Stimulated activated CD8-positive, alpha-beta memory T cell treated with anti-CD3 and anti-CD28 coated beads, Interleukin-15, amount 100 ng/mL, for 48 hours (primary cell): ENCODE data around the gene INSYN2B.

Experiments
- DNase-seq, 2 donors: peaks; one replicate each; pipeline ENCODE4 v3.0.0-alpha.2; 2020; ENCODE audit warnings: low read depth in 2 of 2

Gene INSYN2B

GRCh38 chr5:169850409-169850808 lies 129.9 kb downstream of the INSYN2B start:
- DNase-seq, result no peak

- no peak for DNase-seq
Observed at GRCh38 chr5:169848792-169849191, 131.5 kb downstream of the INSYN2B start.

DNA sequence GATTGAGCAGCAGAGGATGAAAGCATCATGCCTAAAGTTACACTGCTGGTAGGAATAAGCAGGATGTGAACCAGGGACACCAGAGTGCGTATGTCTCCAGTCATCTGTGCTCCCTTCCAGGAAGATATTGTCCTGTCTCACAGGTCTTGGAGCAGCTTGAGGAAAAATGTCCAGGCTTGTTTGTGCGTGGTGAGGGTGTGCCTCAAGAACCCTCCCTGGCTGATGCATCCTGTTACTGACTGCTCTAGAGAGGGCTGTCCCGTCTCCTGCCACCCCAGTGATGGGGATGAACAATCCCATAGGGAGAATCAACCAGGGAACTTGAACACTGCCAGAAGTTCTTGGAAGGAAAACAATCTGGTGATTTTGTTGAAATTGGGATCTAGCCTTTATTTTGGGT lies 132.0 kb downstream of the INSYN2B start:
- DNase-seq, result no peak

GRCh38 chr5:169847519-169847918 lies 132.8 kb downstream of the INSYN2B start:
- DNase-seq, result no peak

DNA sequence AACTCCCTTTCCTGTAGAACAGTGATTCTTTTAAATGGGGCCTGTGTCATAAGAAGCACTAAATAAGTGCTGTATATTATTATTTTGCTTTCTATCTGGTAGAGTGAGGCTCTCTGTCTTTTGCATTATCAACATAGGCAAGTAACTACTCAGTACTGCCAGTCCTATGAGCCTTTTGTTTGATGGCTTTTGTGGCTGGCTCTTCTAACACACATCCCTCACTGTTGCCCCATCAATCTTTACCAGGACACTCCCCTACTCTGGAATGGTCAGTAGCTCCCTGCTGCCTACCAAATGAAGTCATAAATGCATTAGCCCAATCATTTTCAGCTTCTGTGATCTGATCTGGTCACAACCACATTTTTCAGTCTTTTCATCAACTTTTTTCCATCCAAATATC lies 137.6 kb downstream of the INSYN2B start:
- no peak for DNase-seq

GRCh38 chr5:169840405-169840804 lies 139.9 kb downstream of the INSYN2B start:
- no peak for DNase-seq

GRCh38 chr5:169838688-169839087 lies 141.6 kb downstream of the INSYN2B start:
- DNase-seq, result no peak

DNA sequence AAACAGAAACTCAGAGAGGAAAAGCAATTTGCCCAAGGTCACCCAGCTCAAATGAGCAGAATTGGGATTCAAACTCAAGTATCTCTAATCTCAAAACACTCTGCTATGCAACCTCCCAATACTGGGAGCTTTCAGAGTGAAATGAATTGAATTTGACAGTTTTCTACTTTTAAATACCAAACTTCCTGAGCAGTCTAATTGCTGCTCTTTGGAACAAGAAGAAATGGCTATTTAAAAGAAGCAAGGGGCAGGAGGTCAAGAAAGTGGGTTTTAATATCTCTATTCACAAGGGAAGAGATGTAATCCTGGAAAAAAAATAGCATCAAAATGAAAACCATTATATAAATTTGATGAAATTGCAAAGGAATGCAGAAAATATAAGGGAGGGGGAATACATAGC lies 142.6 kb downstream of the INSYN2B start:
- DNase-seq, result no peak

DNA sequence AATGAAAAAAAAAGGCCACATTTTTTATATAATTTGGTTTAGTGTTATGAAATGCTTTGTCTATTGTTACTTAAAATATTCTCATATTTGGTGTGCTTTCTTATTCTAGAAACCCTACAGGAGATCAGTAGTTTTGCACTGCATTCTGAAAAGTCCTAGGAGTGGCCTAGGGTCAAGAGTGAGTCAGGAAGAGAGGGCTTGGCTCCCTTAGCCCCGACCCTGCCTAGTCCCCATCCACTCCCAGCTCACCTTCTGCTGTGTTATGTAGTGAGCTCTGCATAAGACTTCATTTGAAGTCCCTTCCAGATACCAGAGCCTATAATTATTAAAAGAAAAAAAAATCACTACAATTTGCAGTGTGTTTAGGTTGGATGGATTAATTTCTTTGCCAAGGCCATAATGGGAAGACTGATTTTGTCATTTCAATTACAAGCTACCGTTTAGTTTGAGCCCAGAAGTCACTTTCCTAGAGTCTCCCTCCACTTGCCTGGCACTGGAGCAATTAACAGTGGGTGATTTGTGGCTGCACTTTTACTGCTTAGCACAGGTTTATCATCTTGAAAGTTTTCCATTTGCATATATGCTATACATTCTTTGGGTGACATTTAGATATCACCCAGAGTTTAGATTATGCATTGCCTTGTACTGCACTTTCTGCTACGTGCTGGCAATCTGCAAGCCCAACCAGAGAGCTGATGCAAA lies 143.3 kb downstream of the INSYN2B start:
- DNase-seq, result no peak

DNA sequence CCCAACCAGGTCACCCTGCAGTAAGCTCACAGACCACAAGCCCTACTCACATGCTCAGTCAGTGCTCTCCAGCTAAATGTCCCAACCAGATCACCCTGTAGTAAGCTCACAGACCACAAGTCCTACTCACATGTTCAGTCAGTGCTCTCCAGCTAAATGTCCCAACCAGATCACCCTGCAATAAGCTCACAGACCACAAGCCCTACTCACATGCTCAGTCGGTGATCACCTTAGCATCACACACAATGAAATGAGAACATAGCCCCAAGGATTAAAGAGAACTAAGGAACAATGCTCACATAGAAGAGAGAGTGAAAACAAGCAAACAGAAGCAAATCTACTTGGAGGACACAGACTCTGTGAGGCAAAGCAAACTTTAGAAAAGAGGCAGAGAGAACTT lies 145.8 kb downstream of the INSYN2B start:
- peak in 1 of 2 donors; percentile 13 for DNase-seq

- peak in 1 of 2 donors; percentile 7 for DNase-seq
Observed at GRCh38 chr5:169833681-169834292, 146.5 kb downstream of the INSYN2B start.

- DNase-seq, result no peak
Observed at GRCh38 chr5:169832845-169833244, 147.4 kb downstream of the INSYN2B start.

- DNase-seq, result no peak
Observed at GRCh38 chr5:169832304-169832703, 148.0 kb downstream of the INSYN2B start.

DNA sequence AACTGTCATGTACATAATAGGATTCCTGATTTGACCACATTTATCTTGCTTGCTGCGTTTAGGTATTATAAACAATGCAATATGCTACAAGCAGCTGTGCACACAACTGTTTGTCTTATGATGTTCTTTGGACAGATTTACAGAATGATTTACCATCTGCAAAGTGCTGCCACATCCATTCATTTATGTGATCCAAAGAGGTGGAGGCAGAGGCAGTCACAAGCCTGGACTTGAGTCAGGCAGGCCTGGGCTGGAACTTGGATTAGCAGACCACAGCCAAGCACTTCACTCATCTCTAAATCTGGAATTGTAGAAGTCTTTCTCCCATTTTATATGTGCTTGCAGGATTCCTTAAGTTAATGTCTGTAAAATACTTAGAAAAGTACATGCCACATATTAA lies 149.0 kb downstream of the INSYN2B start:
- no peak for DNase-seq

DNA sequence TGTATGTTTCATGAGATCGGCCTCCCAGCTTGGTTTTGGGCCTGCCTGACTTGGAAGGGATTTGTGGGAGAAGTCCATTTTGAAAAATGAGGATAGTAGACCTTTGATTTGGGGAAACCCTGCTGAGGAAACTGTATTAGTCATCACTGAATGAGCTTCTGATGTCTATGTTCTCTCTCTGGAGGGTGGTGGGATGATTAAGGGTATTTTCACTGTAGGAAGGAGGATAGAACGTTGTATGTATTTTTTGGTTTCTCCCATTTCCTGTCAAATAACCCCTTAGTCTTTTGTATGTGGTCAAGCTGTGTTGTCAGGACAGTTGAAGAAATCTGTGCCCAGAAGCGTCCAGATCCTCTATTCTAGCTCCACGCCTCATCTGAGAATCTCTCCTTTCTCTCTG lies 151.9 kb downstream of the INSYN2B start:
- no peak for DNase-seq

- no peak for DNase-seq
Observed at GRCh38 chr5:169827769-169828168, 152.5 kb downstream of the INSYN2B start.

DNA sequence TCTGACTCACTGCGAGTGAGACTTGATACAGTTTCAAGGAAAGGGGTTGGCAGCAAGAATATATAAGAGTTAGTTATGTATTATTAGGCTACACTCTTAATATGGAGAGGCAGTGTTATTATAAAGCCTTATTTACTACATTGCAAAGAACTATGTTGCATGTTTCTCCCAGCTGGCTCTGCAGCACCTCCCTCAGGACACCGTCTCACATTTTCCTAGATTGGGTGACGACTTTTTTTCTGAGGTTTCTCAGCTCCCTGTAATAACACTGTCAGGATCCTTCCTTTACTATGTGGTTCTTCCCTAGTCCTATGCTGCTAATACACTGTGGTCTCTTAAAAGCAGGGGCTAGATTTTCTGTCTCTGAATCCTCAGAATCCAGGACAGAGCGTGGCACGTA lies 153.7 kb downstream of the INSYN2B start:
- DNase-seq, result no peak

DNA sequence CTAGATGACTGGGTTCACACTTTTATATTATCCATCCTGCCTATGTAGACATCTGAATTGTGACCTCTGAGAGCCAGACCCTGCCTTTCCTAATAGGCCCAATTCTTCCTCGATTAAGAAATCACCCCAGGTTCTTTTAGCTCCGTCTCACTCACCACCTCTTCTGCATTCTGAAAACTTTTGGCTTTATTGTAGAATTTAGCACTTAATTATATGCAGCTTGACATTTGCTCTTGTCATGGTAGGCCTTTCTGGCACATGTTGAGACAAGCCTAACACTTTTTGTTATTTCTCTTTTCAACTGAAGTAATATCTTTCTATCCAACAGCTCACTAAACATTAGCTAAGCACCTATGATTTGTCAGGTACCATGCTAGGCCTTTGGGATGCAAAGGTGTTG lies 163.3 kb downstream of the INSYN2B start:
- DNase-seq, result no peak

GRCh38 chr5:169814522-169814921 lies 165.8 kb downstream of the INSYN2B start:
- no peak for DNase-seq
